ENCODE data around the gene CTU1. TPM values are rescaled to one million over a fixed set of nuclear protein-coding genes. Genes with fewer than 3 reads are reported as not detected.

CTU1 gene
- total RNA-seq, 1 donor, result 4.3 TPM

DNA sequence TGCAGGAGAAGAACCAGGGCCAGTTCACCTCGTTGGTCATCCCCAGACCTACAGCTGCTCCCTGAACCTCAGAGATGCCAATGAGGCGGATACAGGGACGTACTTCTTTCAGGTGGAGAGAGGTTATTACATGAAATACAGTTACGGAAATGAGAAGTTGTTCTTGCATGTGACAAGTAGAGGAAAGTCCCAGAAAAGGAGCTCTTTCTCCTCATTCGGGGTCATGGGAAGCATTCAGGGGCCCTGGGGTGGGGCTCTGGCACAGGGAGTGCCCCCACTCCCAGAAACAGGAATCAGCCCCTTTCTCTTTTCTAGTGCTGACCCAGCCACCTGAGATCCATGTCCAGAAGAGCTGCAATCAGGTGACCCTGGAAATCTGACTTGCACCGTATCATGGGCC, 12.0 kb upstream of the CTU1 start:
- TF ChIP-seq, protein P1, sequence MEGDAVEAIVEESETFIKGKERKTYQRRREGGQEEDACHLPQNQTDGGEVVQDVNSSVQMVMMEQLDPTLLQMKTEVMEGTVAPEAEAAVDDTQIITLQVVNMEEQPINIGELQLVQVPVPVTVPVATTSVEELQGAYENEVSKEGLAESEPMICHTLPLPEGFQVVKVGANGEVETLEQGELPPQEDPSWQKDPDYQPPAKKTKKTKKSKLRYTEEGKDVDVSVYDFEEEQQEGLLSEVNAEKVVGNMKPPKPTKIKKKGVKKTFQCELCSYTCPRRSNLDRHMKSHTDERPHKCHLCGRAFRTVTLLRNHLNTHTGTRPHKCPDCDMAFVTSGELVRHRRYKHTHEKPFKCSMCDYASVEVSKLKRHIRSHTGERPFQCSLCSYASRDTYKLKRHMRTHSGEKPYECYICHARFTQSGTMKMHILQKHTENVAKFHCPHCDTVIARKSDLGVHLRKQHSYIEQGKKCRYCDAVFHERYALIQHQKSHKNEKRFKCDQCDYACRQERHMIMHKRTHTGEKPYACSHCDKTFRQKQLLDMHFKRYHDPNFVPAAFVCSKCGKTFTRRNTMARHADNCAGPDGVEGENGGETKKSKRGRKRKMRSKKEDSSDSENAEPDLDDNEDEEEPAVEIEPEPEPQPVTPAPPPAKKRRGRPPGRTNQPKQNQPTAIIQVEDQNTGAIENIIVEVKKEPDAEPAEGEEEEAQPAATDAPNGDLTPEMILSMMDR (IDR thresholded peaks at IDR 0.05; ENCODE audit: extremely low read depth, low read depth, low read length), result no peak
- no peaks in the 10 kb centered on the region for H3K36me3 ChIP-seq (ENCODE audit: insufficient read depth, low read length)
- no peaks in the 10 kb centered on the region for H3K79me2 ChIP-seq (ENCODE audit: insufficient read depth, low read length)
- H3K4me2 ChIP-seq (ENCODE audit: insufficient read depth, low read length), result no peak overlapping the region
- H3K4me3 ChIP-seq (ENCODE audit: insufficient read depth, low read length), result no peak overlapping the region
- H2AFZ ChIP-seq (ENCODE audit: low read length), result no peak overlapping the region
- peaks cover 11% of the 10 kb centered on the region for H3K27me3 ChIP-seq (ENCODE audit: insufficient read depth, low read length)
- no peak overlapping the region for H3K27ac ChIP-seq (ENCODE audit: low read depth, low read length)
- DNase-seq (ENCODE audit: insufficient read length, low spot score, missing footprints), result no peak
- H4K20me1 ChIP-seq (ENCODE audit: insufficient read depth, low read length), result no peaks in the 10 kb centered on the region
- no peaks in the 10 kb centered on the region for H3K4me1 ChIP-seq (ENCODE audit: insufficient read depth, low read length)
- H3K9me3 ChIP-seq (ENCODE audit: low read depth, low read length), result no peaks in the 10 kb centered on the region

DNA sequence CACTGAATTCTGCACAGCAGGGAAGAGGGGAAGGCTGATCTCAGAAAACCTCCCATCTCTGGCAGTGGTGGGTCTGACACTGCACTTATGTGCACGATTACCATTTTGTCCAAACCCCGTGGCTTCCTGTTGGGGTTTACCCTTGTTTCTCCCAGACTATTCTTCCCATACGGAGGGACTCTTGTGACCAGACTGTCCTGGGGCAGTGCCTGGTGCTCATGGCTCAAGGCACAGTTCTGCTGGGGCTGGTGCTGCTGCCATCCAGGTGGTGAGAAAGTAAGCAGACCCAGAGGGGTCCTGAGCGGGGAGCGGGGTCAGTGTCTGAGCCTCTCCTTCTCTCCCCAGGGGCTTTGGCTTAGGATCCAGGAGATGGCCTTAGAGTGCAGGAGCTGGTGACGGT, 11.4 kb upstream of the CTU1 start:
- Histone ChIP-seq H4K20me1 (ENCODE audit: insufficient read depth, low read length) (no peaks in the 10 kb centered on the region), H2AFZ (ENCODE audit: low read length) (no peak overlapping the region), H3K79me2 (ENCODE audit: insufficient read depth, low read length) (no peaks in the 10 kb centered on the region), H3K27ac (ENCODE audit: low read depth, low read length) (no peak overlapping the region), H3K4me1 (ENCODE audit: insufficient read depth, low read length) (no peaks in the 10 kb centered on the region), H3K4me3 (ENCODE audit: insufficient read depth, low read length) (no peak overlapping the region), H3K9me3 (ENCODE audit: low read depth, low read length) (no peaks in the 10 kb centered on the region), H3K27me3 (ENCODE audit: insufficient read depth, low read length) (peaks cover 11% of the 10 kb centered on the region), H3K36me3 (ENCODE audit: insufficient read depth, low read length) (no peaks in the 10 kb centered on the region), H3K4me2 (ENCODE audit: insufficient read depth, low read length) (no peak overlapping the region)
- DNase-seq (ENCODE audit: insufficient read length, low spot score, missing footprints), result no peak
- TF ChIP-seq, protein P1 (IDR thresholded peaks at IDR 0.05; ENCODE audit: extremely low read depth, low read depth, low read length), result no peak

DNA sequence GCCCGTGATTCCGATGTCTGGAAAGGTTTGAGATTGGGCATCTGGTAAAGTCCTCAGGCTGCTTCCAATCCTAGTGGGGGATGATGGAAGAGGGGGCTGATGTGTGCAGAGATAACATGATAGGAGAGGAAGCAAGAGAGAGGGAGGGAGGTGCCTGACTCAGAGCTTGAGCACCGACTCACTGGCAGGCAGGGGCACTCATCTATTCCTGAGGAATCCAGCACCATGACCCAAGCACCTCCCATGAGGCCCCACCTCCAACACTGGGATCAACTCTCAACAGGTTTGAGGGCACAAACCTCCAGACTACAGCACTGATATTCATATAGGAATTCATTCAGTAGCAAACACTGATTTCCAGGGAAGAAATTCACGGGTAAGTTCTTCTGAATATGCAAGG, 10.9 kb upstream of the CTU1 start:
- no peak overlapping the region for H3K4me2 ChIP-seq (ENCODE audit: insufficient read depth, low read length)
- DNase-seq (ENCODE audit: insufficient read length, low spot score, missing footprints), result peak; percentile 30
- no peak overlapping the region for H2AFZ ChIP-seq (ENCODE audit: low read length)
- TF ChIP-seq, protein P1 (IDR thresholded peaks at IDR 0.05; ENCODE audit: extremely low read depth, low read depth, low read length), result no peak
- no peaks in the 10 kb centered on the region for H3K79me2 ChIP-seq (ENCODE audit: insufficient read depth, low read length)
- H4K20me1 ChIP-seq (ENCODE audit: insufficient read depth, low read length), result no peaks in the 10 kb centered on the region
- H3K27ac ChIP-seq (ENCODE audit: low read depth, low read length), result no peak overlapping the region
- H3K4me1 ChIP-seq (ENCODE audit: insufficient read depth, low read length), result no peaks in the 10 kb centered on the region
- no peaks in the 10 kb centered on the region for H3K9me3 ChIP-seq (ENCODE audit: low read depth, low read length)
- H3K36me3 ChIP-seq (ENCODE audit: insufficient read depth, low read length), result no peaks in the 10 kb centered on the region
- no peak overlapping the region for H3K4me3 ChIP-seq (ENCODE audit: insufficient read depth, low read length)
- H3K27me3 ChIP-seq (ENCODE audit: insufficient read depth, low read length), result peaks cover 15% of the 10 kb centered on the region

DNA sequence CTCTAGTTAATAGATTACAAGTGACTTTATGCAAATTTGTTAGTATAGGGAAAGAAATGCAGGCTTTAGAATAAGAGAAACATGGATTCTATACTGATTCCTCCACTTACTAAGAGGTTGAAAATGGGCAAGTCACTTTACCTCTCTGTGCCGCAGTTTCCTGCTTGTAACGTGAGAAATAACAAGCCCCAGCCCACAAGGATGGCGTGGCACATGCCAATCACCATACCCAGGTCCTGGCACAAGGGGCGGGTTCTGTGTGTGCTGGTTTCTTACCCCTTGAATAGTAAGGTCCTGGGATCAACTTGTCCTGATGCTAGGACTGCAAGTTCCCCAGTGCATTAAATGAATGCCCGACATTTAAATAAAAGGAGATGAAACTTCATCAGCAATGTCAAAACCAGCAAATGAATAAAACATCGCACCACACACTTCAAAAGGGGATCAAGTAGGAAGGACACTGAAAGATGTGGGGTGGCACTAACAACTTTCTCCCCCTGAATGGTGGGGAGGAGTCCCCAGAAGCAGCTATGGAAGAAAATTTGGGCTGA, 8.6 kb upstream of the CTU1 start:
- no peaks in the 10 kb centered on the region for H3K79me2 ChIP-seq (ENCODE audit: insufficient read depth, low read length)

More for the DNA sequence above, 8.6 kb upstream of the CTU1 start:
- Histone ChIP-seq H4K20me1 (ENCODE audit: insufficient read depth, low read length) (no peaks in the 10 kb centered on the region), H3K27ac (ENCODE audit: low read depth, low read length) (no peak overlapping the region), H3K36me3 (ENCODE audit: insufficient read depth, low read length) (no peaks in the 10 kb centered on the region), H3K4me2 (ENCODE audit: insufficient read depth, low read length) (no peak overlapping the region), H3K27me3 (ENCODE audit: insufficient read depth, low read length) (peaks cover 21% of the 10 kb centered on the region), H3K9me3 (ENCODE audit: low read depth, low read length) (no peaks in the 10 kb centered on the region), H3K4me3 (ENCODE audit: insufficient read depth, low read length) (no peak overlapping the region), H3K4me1 (ENCODE audit: insufficient read depth, low read length) (no peaks in the 10 kb centered on the region), H2AFZ (ENCODE audit: low read length) (no peak overlapping the region)
- TF ChIP-seq, protein P1 (IDR thresholded peaks at IDR 0.05; ENCODE audit: extremely low read depth, low read depth, low read length), result no peak
- DNase-seq (ENCODE audit: insufficient read length, low spot score, missing footprints), result peak; percentile 41

All from osteoblast (primary cell).